ENCODE measurements around the gene MBD6.

- TF ChIP-seq SUZ12 (IDR thresholded peaks at IDR 0.05): no peak
- TF ChIP-seq FOXM1 (IDR thresholded peaks at IDR 0.05; ENCODE audit: borderline replicate concordance): no peak
- TF ChIP-seq TARDBP (IDR thresholded peaks at IDR 0.05): no peak
Observed at GRCh38 chr12:57563358-57563757, 40.7 kb downstream of the MBD6 start.

All from HEK293T (cell line).